Thyroid gland (tissue), 4 donors: ENCODE measurements around the gene SLC7A7. TPM values are rescaled to one million over a fixed set of nuclear protein-coding genes. Genes with fewer than 3 reads are reported as not detected.
"Not testable (repeated sequence)": the region's sequence is repeated elsewhere in the genome, so short reads cannot be mapped to it uniquely, and the experiment has no call there.

ENCODE experiments used
- DNase-seq, 2 donors: peaks; one replicate each; pipeline ENCODE4 v3.0.0-alpha.2; 2019
- H3K27ac ChIP-seq, 3 donors: fragments of 200-600 bp; sonication (generic); 1 replicate in 2 of 3; 2 replicates in 1 of 3; pipeline ENCODE4 v1.5.1; 2016 to 2019; ENCODE audit warnings: mild to moderate bottlenecking in 1 of 3, moderate library complexity in 1 of 3
- H3K27me3 ChIP-seq: fragments of 200-600 bp; sonication (generic); one replicate; pipeline ENCODE4 v1.5.1; 2019
- H3K36me3 ChIP-seq, 2 donors: fragments of 200-600 bp; sonication (generic); one replicate each; pipeline ENCODE4 v1.5.1; 2016 to 2019
- H3K4me1 ChIP-seq, 2 donors: fragments of 200-600 bp; sonication (generic); one replicate each; pipeline ENCODE4 v1.5.1; 2017 to 2019
- H3K4me3 ChIP-seq, 3 donors: fragments of 200-600 bp; sonication (generic); replicated peaks in 1 of 3; 1 replicate in 2 of 3; 2 replicates in 1 of 3; pipeline ENCODE4 v1.5.1; 2016; ENCODE audit warnings: mild to moderate bottlenecking in 1 of 3
- H3K9me3 ChIP-seq: fragments of 200-600 bp; sonication (generic); one replicate; pipeline ENCODE4 v1.5.1; 2017
- POLR2A ChIP-seq, 2 donors: fragments of 450-650 bp; IDR thresholded peaks; one replicate each; pipeline ENCODE4 v1.6.1; 2017; ENCODE audit warnings: antibody characterized with exemption in 2 of 2, mild to moderate bottlenecking in 2 of 2, moderate library complexity in 1 of 2
- WGBS, 2 donors: methylation state at CpG; one replicate each; pipeline ENCODE4 v1.1.5; 2017; 5-methylcytosine and 5-hydroxymethylcytosine counted together
- intact Hi-C: fragments of 100-400 bp; cut with DNase I; formaldehyde crosslinking; loops from one replicate; pipeline ENCODE4 v1.15.1; 2023
- total RNA-seq, 4 donors: library from RNA; depleted of rRNA; stranded (reverse); fragments of >200 nt; gene quantifications; one replicate each; pipeline ENCODE4 v1.2.3, GENCODE V29; 2016
- TF ChIP-seq, protein P1 (sequence below), 6 experiments: fragments of 200-600 bp in 3 of 6; fragments of 450-650 bp in 3 of 6; sonication (generic) in 3 of 6; IDR thresholded peaks; one replicate each; pipeline ENCODE4 v1.5.1; 2016 to 2019; ENCODE audit warnings: antibody characterized with exemption in 6 of 6, mild to moderate bottlenecking in 2 of 6, inconsistent platforms in 1 of 6, moderate library complexity in 1 of 6

Gene SLC7A7
- total RNA-seq, 4 donors from 2014 or later: 8.4 to 15.1 (median 13.7) TPM

DNA sequence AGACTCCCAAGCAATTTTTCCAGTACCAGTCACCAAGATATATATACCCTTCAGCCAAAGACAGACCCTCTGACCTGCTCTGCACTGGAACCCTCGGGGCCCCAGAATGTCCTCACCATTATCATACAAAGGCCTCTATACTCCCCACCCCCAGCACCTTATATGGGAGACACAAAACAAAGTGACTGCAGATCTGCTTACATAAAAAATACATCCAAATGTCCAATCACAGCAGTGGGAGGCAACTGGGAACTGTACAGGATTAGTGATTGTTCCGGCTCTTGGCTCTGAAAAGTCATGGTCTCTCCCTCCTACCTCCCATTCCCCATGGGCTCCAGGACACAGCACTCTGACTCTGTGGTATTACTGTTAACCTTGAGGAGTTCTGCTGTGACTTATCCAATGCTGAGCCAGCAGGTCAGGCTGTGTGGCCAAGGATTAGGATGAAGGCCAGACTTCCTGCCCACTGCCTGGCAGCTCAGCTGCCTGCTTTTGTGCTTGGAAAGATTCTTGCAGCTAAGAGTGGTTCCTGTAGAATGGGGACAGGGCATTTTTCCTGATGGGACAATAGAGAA lies 35.0 kb downstream of the SLC7A7 start:
- no peaks in the 10 kb centered on the region for H3K9me3 ChIP-seq
- TF ChIP-seq, protein P1, sequence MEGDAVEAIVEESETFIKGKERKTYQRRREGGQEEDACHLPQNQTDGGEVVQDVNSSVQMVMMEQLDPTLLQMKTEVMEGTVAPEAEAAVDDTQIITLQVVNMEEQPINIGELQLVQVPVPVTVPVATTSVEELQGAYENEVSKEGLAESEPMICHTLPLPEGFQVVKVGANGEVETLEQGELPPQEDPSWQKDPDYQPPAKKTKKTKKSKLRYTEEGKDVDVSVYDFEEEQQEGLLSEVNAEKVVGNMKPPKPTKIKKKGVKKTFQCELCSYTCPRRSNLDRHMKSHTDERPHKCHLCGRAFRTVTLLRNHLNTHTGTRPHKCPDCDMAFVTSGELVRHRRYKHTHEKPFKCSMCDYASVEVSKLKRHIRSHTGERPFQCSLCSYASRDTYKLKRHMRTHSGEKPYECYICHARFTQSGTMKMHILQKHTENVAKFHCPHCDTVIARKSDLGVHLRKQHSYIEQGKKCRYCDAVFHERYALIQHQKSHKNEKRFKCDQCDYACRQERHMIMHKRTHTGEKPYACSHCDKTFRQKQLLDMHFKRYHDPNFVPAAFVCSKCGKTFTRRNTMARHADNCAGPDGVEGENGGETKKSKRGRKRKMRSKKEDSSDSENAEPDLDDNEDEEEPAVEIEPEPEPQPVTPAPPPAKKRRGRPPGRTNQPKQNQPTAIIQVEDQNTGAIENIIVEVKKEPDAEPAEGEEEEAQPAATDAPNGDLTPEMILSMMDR (IDR thresholded peaks at IDR 0.05): no peak
- peak in 1 of 2 donors; percentile 16 for TF ChIP-seq POLR2A (IDR thresholded peaks at IDR 0.05)
- intact Hi-C loops: no loop called here
- H3K4me1 ChIP-seq: peaks cover 8 to 15% of the 10 kb centered on the region in 2 donors
- peak; percentile 57 to 70 for DNase-seq
- H3K27me3 ChIP-seq: no peaks in the 10 kb centered on the region
- H3K4me3 ChIP-seq: no peak overlapping the region
- WGBS, 2 donors: 66 to 72% methylated on average over 2 of the region's 2 CpGs
- H3K36me3 ChIP-seq: no peaks in the 10 kb centered on the region
- peak overlapping the region; percentile 53 to 68 (median 61) for H3K27ac ChIP-seq

DNA sequence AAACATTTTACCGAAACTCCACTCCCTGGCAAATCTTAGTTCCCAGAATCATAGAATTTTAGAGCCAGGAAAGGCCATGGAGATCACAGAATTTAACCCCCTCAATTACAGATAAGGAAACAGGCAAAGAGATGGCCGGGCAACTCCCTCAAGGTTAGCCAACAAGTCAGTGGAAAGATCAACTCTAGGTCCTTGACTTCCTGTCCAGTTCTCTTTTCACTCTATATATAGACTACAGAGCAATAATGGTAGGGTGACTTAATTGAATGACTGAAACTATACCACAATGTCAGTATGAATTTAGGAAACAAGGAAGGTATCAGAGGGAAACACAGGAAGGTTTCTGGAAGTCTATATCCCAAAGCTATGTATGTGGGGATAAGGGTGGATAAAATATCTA lies 37.2 kb downstream of the SLC7A7 start:
- Histone ChIP-seq H3K27me3 (no peaks in the 10 kb centered on the region), H3K9me3 (no peaks in the 10 kb centered on the region), H3K4me1 (peaks cover 8 to 15% of the 10 kb centered on the region in 2 donors), H3K36me3 (peaks cover 5 to 7% of the 10 kb centered on the region in 2 donors), H3K4me3 (no peak overlapping the region), H3K27ac (no peak overlapping the region)
- intact Hi-C loops: loop anchor here (10.0 kb wide), 1 partner anchor 47 kb away; the partner anchor contains the start of gene MRPL52
- TF ChIP-seq POLR2A (IDR thresholded peaks at IDR 0.05): no peak
- TF ChIP-seq, protein P1 (IDR thresholded peaks at IDR 0.05): no peak
- 89 to 96% methylated on average over 2 of the region's 2 CpGs for WGBS, 2 donors
- no peak for DNase-seq

DNA sequence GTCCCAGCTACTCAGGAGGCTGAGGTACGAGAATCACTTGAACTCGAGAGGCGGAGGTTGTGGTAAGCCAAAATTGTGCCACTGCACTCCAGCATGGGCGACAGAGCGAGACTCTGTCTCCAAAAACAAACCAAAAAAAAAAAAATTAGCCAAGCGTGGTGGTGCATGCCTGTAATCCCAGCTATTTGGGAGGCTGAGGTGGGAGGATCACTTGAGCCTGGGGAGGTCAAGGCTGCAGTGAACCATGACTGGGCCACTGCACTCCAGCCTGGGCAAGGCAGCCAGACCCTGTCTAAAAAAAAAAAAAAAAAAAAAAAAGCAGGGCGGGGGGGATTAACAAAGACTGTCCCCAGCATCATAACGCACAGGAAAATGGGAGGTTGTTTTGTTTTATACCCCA lies 38.4 kb downstream of the SLC7A7 start:
- H3K27ac ChIP-seq, H3K9me3 ChIP-seq, H3K4me3 ChIP-seq, DNase-seq, H3K27me3 ChIP-seq: not testable (repeated sequence)
- H3K36me3 ChIP-seq: peaks cover 13 to 16% of the 10 kb centered on the region in 2 donors
- intact Hi-C loops: loop anchor here (10.0 kb wide), 1 partner anchor 48 kb away; the partner anchor contains the start of gene MRPL52
- H3K4me1 ChIP-seq: peaks cover 8 to 15% of the 10 kb centered on the region in 2 donors
- 91 to 93% methylated on average over 8 of the region's 8 CpGs for WGBS, 2 donors

DNA sequence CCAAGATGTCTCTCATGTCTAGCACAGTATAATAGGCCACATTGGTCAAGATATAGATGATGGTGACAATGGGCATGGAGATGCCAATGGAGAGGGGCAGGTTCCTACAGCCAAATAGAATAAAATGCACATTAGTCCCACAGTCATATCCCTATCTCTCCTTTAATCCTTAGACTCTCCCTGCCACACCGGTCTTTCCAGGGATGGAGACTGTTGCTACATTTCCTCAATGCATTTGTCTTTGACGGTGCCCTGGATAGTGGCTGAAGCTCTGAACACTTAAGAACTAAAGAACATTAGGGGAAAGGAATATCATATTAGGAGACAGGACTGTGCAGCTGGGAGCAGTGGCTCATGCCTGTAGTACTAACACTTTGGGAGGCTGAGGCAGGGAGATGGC lies 39.0 kb downstream of the SLC7A7 start:
- no peaks in the 10 kb centered on the region for H3K27me3 ChIP-seq
- no peak overlapping the region for H3K27ac ChIP-seq
- H3K4me3 ChIP-seq: no peak overlapping the region
- peaks cover 8 to 10% of the 10 kb centered on the region in 2 donors for H3K4me1 ChIP-seq
- WGBS, 2 donors: 84 to 96% methylated on average over 2 of the region's 2 CpGs
- no peak for TF ChIP-seq POLR2A (IDR thresholded peaks at IDR 0.05)
- TF ChIP-seq, protein P1 (IDR thresholded peaks at IDR 0.05): no peak
- intact Hi-C loops: loop anchor here (10.0 kb wide), 1 partner anchor 49 kb away; the partner anchor contains the start of gene MRPL52
- no peak for DNase-seq
- no peaks in the 10 kb centered on the region for H3K9me3 ChIP-seq
- peaks cover 19 to 22% of the 10 kb centered on the region in 2 donors for H3K36me3 ChIP-seq

DNA sequence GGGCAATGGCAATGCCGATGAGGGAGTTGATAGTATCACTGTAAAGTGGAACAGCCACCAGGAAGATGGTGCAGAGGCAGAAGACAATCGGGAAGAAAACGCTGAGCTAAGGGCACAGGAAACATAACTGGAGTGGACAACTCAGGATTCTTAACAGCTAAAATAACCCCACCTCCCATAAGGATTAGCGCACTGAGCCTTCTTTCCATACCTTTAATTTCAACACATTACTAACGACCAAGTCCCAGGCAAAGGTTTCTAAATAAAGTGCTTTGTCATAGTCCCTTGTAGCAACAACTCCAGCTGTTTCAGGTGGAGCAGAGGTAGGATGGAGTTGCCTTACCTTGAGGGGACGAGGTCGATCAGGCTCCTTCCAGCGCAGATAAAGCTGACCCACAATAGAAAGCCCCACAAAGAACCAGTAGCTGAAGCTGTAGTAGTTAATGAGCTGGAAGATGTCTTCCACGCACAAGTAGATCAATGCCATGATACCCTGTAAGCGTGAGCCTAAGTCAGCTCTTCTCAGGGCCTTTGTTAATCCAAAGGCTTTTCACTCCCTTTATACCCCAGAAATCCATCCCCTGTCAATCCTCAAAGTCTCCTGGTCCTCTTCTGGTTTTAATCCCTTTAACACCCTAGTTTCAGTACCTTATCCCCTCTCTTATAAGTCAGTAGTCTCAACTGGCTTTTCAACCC lies 41.1 kb downstream of the SLC7A7 start:
- no peak overlapping the region for H3K27ac ChIP-seq
- H3K9me3 ChIP-seq: no peaks in the 10 kb centered on the region
- 90% methylated on average over 10 of the region's 10 CpGs for WGBS, 2 donors
- DNase-seq: no peak
- H3K4me3 ChIP-seq: no peak overlapping the region
- intact Hi-C loops: loop anchor here (10.0 kb wide), 1 partner anchor 51 kb away; the partner anchor contains the start of gene MRPL52
- H3K4me1 ChIP-seq: no peaks in the 10 kb centered on the region
- H3K36me3 ChIP-seq: peaks cover 40 to 41% of the 10 kb centered on the region in 2 donors
- TF ChIP-seq POLR2A (IDR thresholded peaks at IDR 0.05): no peak
- TF ChIP-seq, protein P1 (IDR thresholded peaks at IDR 0.05): no peak
- no peaks in the 10 kb centered on the region for H3K27me3 ChIP-seq
